ENCODE measurements around the gene WDFY3. TPM values are rescaled to one million over a fixed set of nuclear protein-coding genes. Genes with fewer than 3 reads are reported as not detected.

The WDFY3 gene
- total RNA-seq, 4 donors from 2014 or later: 35.9 to 146 (median 95.0) TPM

GRCh38 chr4:84734037-84734436, 232.5 kb downstream of the WDFY3 start:
- Histone ChIP-seq H3K27ac (no peak overlapping the region), H3K36me3 (no peaks in the 10 kb centered on the region), H3K9me3 (no peaks in the 10 kb centered on the region), H3K4me3 (no peak overlapping the region), H3K4me1 (no peaks in the 10 kb centered on the region), H3K27me3 (no peaks in the 10 kb centered on the region)
- TF ChIP-seq POLR2A (IDR thresholded peaks at IDR 0.05): no peak
- TF ChIP-seq, protein P1, sequence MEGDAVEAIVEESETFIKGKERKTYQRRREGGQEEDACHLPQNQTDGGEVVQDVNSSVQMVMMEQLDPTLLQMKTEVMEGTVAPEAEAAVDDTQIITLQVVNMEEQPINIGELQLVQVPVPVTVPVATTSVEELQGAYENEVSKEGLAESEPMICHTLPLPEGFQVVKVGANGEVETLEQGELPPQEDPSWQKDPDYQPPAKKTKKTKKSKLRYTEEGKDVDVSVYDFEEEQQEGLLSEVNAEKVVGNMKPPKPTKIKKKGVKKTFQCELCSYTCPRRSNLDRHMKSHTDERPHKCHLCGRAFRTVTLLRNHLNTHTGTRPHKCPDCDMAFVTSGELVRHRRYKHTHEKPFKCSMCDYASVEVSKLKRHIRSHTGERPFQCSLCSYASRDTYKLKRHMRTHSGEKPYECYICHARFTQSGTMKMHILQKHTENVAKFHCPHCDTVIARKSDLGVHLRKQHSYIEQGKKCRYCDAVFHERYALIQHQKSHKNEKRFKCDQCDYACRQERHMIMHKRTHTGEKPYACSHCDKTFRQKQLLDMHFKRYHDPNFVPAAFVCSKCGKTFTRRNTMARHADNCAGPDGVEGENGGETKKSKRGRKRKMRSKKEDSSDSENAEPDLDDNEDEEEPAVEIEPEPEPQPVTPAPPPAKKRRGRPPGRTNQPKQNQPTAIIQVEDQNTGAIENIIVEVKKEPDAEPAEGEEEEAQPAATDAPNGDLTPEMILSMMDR (IDR thresholded peaks at IDR 0.05): no peak
- DNase-seq: no peak
- intact Hi-C loops (cut with DNase I; ENCODE audit: low total_unique reads): no loop called here

DNA sequence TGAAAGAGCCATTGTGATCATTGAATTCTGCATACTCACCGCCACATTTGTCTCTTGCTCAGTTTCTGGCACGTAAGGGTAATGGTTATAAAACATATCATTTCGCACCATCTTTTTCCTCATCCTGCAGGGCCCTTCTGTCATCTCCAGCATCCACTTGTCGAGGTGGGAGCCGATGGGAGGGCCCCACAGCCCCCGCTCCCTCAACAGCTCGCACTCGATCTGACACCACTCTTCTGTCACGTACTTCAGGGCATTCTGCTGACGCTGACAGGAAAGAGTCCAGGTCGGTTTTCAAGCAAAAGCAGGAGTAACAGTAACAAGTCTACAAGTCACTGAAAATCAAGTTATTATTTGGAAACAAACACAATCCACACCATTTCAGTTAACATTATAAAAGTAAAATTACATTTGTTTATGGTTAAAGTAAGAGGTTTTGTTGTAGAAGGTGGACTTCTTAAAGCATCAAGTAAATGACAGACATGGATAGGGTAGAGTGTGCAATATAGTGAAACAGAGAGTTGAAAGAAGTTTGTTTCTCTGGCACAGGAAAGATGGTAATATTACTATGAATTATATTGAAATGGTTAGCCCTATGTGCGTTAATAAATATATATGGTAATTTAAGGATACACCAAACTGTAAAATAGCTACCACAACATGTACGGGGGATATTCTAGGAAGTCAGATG, 233.0 kb downstream of the WDFY3 start:
- H3K4me1 ChIP-seq: no peaks in the 10 kb centered on the region
- H3K27ac ChIP-seq: no peak overlapping the region
- H3K9me3 ChIP-seq: no peaks in the 10 kb centered on the region
- no peaks in the 10 kb centered on the region for H3K36me3 ChIP-seq
- no peaks in the 10 kb centered on the region for H3K27me3 ChIP-seq
- intact Hi-C loops (cut with DNase I; ENCODE audit: low total_unique reads): no loop called here
- DNase-seq: no peak
- TF ChIP-seq, protein P1 (IDR thresholded peaks at IDR 0.05): no peak
- TF ChIP-seq POLR2A (IDR thresholded peaks at IDR 0.05): no peak
- H3K4me3 ChIP-seq: no peak overlapping the region

- H3K27me3 ChIP-seq: no peaks in the 10 kb centered on the region
- DNase-seq: no peak
- H3K9me3 ChIP-seq: no peaks in the 10 kb centered on the region
- H3K4me1 ChIP-seq: no peaks in the 10 kb centered on the region
- no peaks in the 10 kb centered on the region for H3K36me3 ChIP-seq
- intact Hi-C loops (cut with DNase I; ENCODE audit: low total_unique reads): no loop called here
- no peak overlapping the region for H3K4me3 ChIP-seq
- TF ChIP-seq POLR2A (IDR thresholded peaks at IDR 0.05): no peak
- TF ChIP-seq, protein P1 (IDR thresholded peaks at IDR 0.05): no peak
- H3K27ac ChIP-seq: no peak overlapping the region
Measured at GRCh38 chr4:84730375-84730774, 236.1 kb downstream of the WDFY3 start.

DNA sequence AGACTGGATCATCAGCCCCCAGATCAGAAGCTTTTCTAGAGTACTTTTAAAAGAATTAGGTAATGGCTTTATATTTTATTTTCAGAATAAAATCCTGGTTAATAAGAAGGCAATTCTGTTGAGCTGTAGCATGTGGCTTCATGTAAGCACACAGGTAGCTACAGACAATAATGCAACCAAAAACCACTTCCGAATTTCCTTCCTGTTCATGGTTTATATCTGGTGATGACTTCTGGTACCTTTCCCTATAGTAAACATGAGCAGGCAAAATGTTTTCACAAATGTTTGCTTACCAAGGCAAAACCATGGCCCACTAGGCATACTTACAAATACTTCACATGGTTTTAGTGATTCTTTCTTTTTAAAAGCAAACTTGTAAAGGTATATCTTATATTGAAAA, 239.0 kb downstream of the WDFY3 start:
- Histone ChIP-seq H3K36me3 (no peaks in the 10 kb centered on the region), H3K27me3 (no peaks in the 10 kb centered on the region), H3K4me1 (no peaks in the 10 kb centered on the region), H3K4me3 (no peak overlapping the region), H3K9me3 (no peaks in the 10 kb centered on the region), H3K27ac (no peak overlapping the region)
- no peak for TF ChIP-seq POLR2A (IDR thresholded peaks at IDR 0.05)
- TF ChIP-seq, protein P1 (IDR thresholded peaks at IDR 0.05): no peak
- DNase-seq: no peak
- intact Hi-C loops (cut with DNase I; ENCODE audit: low total_unique reads): no loop called here

DNA sequence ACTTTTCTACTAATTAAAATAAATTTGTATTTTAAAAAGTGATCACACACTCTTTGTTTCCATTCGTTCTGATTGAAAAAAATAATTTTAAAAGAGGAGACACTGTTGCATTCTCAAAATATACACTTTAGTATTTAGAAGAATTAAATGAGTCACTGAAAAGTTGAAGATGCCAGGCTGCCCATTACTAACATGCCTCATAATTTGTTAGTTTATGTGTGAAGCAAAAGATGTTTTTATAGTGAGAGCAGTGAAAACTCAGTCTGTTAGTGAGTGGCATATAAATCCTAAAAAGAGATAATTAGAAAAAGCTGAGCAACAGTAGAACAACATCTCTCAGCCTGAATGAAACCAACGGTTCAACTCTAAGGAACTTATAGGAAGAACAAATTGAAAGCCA, 240.1 kb downstream of the WDFY3 start:
- Histone ChIP-seq H3K27me3 (no peaks in the 10 kb centered on the region), H3K4me3 (no peak overlapping the region), H3K36me3 (no peaks in the 10 kb centered on the region), H3K9me3 (no peaks in the 10 kb centered on the region), H3K4me1 (no peaks in the 10 kb centered on the region), H3K27ac (no peak overlapping the region)
- TF ChIP-seq, protein P1 (IDR thresholded peaks at IDR 0.05): no peak
- no peak for DNase-seq
- intact Hi-C loops (cut with DNase I; ENCODE audit: low total_unique reads): no loop called here

Measured in uterus (tissue), 4 donors.